Left lung (tissue), 10 donors: ENCODE measurements around the gene FHIT. TPM values are rescaled to one million over a fixed set of nuclear protein-coding genes. Genes with fewer than 3 reads are reported as not detected.
A peak's percentile ranks its signal among the peaks of the same experiment; 100 is the strongest.

ENCODE experiments used
- ATAC-seq: fragments of 200-7000 bp; cut with Tn5 transposase; one replicate; pipeline ENCODE4 v1.9.1; 2020; ENCODE audit warnings: moderate library complexity
- DNase-seq, 4 donors: peaks; one replicate each; pipeline ENCODE4 v3.0.0-alpha.2; 2013 to 2020
- H3K27ac ChIP-seq, 2 donors: fragments of 200-600 bp; sonication (generic) in 1 of 2; one replicate each; pipeline versions ENCODE4 v1.5.0 to v1.8.0; 2020 to 2021
- H3K27me3 ChIP-seq, 2 donors: fragments of 200-600 bp; sonication (generic) in 1 of 2; one replicate each; pipeline versions ENCODE4 v1.5.0 to v1.8.0; 2020 to 2021
- H3K36me3 ChIP-seq, 2 donors: fragments of 200-600 bp; sonication (generic) in 1 of 2; one replicate each; pipeline versions ENCODE4 v1.5.0 to v1.8.0; 2020 to 2021
- H3K4me1 ChIP-seq, 2 donors: fragments of 200-600 bp; one replicate each; pipeline ENCODE4 v1.8.0; 2021
- H3K4me3 ChIP-seq, 2 donors: fragments of 200-600 bp; sonication (generic) in 1 of 2; one replicate each; pipeline versions ENCODE4 v1.5.0 to v1.8.0; 2020 to 2021; ENCODE audit warnings: mild to moderate bottlenecking in 1 of 2
- H3K9me3 ChIP-seq, 2 donors: fragments of 200-600 bp; sonication (generic) in 1 of 2; one replicate each; pipeline versions ENCODE4 v1.5.0 to v1.8.0; 2020 to 2021
- intact Hi-C, 2 donors: fragments of 100-400 bp; cut with DNase I; formaldehyde crosslinking; loops; one replicate each; pipeline versions ENCODE4 v1.11.2 to v1.14.2; 2022
- polyA plus RNA-seq, 6 donors: library from polyadenylated mRNA; unstranded; fragments of 120-200 nt; gene quantifications; one replicate each; pipeline ENCODE4 v1.2.1, GENCODE V29; 2013; ENCODE audit not compliant: insufficient read length in 6 of 6
- total RNA-seq, 2 donors: library from RNA; stranded (reverse); fragmentation: NEBNext Ultra II Directional; extraction: Animal tissue kit (Norgen Biotek cat#: 25700); gene quantifications; one replicate each; pipeline ENCODE4 v1.2.1, GENCODE V29; 2021
- TF ChIP-seq, protein P1 (sequence below), 2 donors: fragments of 200-600 bp; sonication (generic) in 1 of 2; IDR thresholded peaks; one replicate each; pipeline versions ENCODE4 v1.5.0 to v1.8.0; 2021; ENCODE audit warnings: antibody characterized with exemption in 2 of 2
- donor health status: DM: no; HTN: yes; CAD: no.
- donor health status: DM: no; HTN: no; CAD: no.

The FHIT gene
- total and polyA plus RNA-seq, 8 donors, result 8.5 to 16.3 (median 9.7) TPM

DNA sequence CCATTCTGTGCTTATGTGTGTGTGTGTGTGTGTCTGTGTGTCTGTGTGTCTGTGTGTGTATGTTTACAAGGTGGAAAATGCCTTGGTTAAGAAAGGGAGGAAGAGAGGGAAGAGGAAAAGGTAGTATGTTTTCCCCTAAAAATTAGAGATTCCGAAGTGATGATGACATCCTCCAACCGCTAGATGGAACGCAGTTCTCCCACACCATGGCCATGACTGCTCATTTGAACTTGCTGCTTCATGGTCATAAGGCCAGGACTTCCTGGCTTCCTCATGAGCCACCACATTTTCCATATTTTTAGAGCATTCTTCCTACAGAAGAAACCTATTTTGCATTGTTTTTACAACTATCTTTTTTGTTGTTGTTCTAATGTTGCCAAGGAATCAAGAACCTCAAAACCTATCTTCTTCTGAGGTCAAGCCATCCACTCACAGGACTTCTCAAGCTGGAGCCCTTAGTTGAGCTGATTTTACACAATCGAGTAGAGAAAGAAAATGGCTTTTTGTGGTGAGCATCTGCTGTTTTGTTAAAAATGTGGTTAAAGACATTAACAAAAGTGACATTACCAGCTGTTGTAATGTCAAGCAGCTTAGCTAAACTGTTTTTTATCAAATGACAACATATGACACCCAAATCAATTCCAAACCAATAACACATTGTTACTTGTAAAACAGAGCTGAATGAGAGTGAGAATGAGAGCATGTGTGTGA, 1091.0 kb downstream of the FHIT start:
- DNase-seq, result peak in 1 of 4 donors; percentile 13

DNA sequence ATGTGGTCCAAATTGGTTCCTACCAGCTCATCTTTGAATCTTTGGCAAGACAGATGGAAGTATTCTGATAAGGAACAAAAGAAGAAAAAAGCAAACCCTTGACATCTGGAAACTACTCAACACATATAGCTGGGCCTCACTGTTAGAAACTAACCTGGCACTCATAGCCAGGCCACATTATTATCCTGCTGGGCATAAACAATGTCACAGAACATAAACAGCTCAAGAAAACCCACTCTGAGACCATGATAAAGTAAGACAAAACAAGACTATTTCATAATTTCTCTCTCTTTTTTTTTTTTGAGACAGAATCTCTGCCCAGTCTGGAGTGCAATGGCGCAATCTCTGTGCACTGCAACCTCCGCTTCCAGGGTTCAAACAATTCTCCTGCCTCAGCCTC, 1093.2 kb downstream of the FHIT start:
- no peaks in the 10 kb centered on the region for H3K36me3 ChIP-seq
- no peak for DNase-seq
- no peaks in the 10 kb centered on the region for H3K27me3 ChIP-seq

More for the DNA sequence above, 1091.0 kb downstream of the FHIT start:
- no peaks in the 10 kb centered on the region for H3K27me3 ChIP-seq
- H3K4me1 ChIP-seq, result no peaks in the 10 kb centered on the region
- H3K36me3 ChIP-seq, result no peaks in the 10 kb centered on the region
- TF ChIP-seq, protein P1, sequence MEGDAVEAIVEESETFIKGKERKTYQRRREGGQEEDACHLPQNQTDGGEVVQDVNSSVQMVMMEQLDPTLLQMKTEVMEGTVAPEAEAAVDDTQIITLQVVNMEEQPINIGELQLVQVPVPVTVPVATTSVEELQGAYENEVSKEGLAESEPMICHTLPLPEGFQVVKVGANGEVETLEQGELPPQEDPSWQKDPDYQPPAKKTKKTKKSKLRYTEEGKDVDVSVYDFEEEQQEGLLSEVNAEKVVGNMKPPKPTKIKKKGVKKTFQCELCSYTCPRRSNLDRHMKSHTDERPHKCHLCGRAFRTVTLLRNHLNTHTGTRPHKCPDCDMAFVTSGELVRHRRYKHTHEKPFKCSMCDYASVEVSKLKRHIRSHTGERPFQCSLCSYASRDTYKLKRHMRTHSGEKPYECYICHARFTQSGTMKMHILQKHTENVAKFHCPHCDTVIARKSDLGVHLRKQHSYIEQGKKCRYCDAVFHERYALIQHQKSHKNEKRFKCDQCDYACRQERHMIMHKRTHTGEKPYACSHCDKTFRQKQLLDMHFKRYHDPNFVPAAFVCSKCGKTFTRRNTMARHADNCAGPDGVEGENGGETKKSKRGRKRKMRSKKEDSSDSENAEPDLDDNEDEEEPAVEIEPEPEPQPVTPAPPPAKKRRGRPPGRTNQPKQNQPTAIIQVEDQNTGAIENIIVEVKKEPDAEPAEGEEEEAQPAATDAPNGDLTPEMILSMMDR (IDR thresholded peaks at IDR 0.05), result no peak
- H3K9me3 ChIP-seq, result no peaks in the 10 kb centered on the region
- H3K27ac ChIP-seq, result no peak overlapping the region
- intact Hi-C loops, result no loop called here
- no peak overlapping the region for H3K4me3 ChIP-seq
- no peak for ATAC-seq

DNA sequence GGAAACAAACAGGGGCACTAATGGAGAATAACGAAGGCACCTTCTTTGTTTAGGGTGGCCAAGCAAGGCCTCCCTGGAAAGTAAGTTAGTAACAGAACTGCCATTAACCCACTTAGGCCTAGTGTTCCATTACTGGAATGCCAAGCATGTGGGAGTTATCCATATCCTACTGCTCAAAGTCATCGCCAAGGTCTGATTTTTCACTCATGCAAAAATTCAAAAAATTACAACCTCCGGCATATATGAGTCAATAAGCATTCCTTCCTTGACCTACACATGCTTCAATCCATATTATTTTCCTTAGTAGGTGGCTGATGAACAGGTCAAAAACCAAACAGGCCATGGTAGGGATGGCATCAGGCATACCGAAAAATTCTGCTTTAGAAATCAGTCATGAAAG, 1097.2 kb downstream of the FHIT start:
- no peaks in the 10 kb centered on the region for H3K9me3 ChIP-seq
- TF ChIP-seq, protein P1 (IDR thresholded peaks at IDR 0.05), result no peak
- intact Hi-C loops, result no loop called here
- H3K27ac ChIP-seq, result no peak overlapping the region
- no peaks in the 10 kb centered on the region for H3K4me1 ChIP-seq
- H3K4me3 ChIP-seq, result no peak overlapping the region
- no peaks in the 10 kb centered on the region for H3K36me3 ChIP-seq
- DNase-seq, result no peak
- ATAC-seq, result no peak
- no peaks in the 10 kb centered on the region for H3K27me3 ChIP-seq

More for the DNA sequence above, 1093.2 kb downstream of the FHIT start:
- Histone ChIP-seq H3K27ac (no peak overlapping the region), H3K9me3 (no peaks in the 10 kb centered on the region), H3K4me1 (no peaks in the 10 kb centered on the region), H3K4me3 (no peak overlapping the region)
- intact Hi-C loops, result no loop called here
- ATAC-seq, result no peak
- TF ChIP-seq, protein P1 (IDR thresholded peaks at IDR 0.05), result no peak

DNA sequence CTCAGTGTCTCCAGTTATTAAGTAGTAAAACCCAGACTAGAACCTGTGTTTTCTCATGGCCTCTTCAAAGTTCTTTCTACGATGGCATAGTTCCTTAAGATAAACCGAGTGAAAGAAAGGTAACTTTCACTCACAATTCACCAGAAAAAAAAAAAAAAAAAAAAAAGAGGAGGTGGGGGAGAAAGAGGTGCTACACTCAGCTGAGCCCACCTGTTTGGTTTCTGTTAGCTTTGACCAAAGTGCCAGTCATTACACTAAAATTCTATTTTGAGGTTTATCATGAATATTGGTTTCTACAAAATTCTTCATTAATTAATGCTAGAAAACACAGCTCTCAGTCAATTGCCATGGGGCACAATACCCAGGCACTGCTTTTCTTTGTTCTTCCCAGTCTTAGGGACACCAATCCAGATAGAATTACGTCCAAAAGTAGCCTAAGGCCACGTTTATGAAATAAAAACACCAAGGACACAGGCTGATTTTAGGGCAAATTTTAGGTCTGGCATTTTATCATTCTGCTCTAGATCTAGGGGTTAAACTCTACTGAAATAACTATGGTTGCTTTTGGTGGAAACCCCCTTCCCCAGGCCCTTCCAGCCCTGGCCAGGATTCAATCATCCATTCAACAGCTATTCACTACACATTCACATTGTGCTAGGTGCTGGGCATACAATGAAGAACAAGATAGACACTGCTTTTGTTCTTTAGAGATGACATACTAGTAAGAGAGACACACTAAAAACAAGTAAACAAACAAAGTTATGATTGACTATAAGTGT, 1097.8 kb downstream of the FHIT start:
- Histone ChIP-seq H3K9me3 (no peaks in the 10 kb centered on the region), H3K27me3 (no peaks in the 10 kb centered on the region), H3K4me3 (no peak overlapping the region), H3K4me1 (no peaks in the 10 kb centered on the region), H3K36me3 (no peaks in the 10 kb centered on the region), H3K27ac (no peak overlapping the region)
- DNase-seq, result no peak
- no peak for ATAC-seq
- intact Hi-C loops, result no loop called here
- TF ChIP-seq, protein P1 (IDR thresholded peaks at IDR 0.05), result no peak

DNA sequence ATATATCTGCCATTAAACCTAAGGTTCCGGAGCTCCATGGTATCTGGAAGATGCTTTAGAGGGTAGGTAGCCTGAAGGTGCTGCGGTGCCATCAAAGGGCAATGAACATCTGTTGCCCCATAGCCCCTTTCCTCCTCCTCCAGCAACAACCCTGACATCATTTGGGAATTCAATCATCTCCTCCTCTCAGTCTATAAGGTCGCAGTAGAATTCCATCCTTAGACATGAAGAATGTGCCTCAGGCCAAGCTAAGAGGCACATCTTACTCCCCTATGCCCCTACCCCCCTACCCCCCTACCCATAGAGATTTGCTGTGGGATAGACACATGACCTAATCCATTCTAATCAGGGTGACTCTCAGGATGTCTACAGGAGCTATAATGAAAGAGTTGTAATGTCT, 1101.8 kb downstream of the FHIT start:
- Histone ChIP-seq H3K36me3 (no peaks in the 10 kb centered on the region), H3K9me3 (no peaks in the 10 kb centered on the region), H3K27me3 (no peaks in the 10 kb centered on the region), H3K4me1 (no peaks in the 10 kb centered on the region), H3K27ac (no peak overlapping the region), H3K4me3 (no peak overlapping the region)
- intact Hi-C loops, result no loop called here
- ATAC-seq (no peak), DNase-seq (no peak)
- TF ChIP-seq, protein P1 (IDR thresholded peaks at IDR 0.05), result no peak
